Endothelial cell of umbilical vein (primary cell): Measurements from ENCODE around the gene PLPP3. TPM values are rescaled to one million over a fixed set of nuclear protein-coding genes. Genes with fewer than 3 reads are reported as not detected.
A peak's percentile ranks its signal among the peaks of the same experiment; 100 is the strongest.

Source experiments
- BruUV-seq: library from RNA; stranded (reverse); fragments of 400-500 nt; replicated peaks from 2 replicates; lab custom pipeline; 2021; lab: Mats Ljungman, UMichigan
- CTCF ChIA-PET: fragments of 300-600, 350-600 bp; sonication (Branson Sonifier 250); formaldehyde crosslinking; loops from one replicate; lab custom pipeline; 2021; ENCODE audit warnings: antibody characterized with exemption, inconsistent platforms; lab: Charles Lee
- POLR2A ChIA-PET: fragments of 300-600, 350-600 bp; sonication (Branson Sonifier 250); formaldehyde crosslinking; loops from one replicate; lab custom pipeline; 2021; ENCODE audit warnings: antibody characterized with exemption, inconsistent platforms; lab: Charles Lee
- DNase-seq: peaks from one replicate; pipeline ENCODE4 v3.0.0-alpha.2; 2011; ENCODE audit warnings: low read depth, low spot score
- FAIRE-seq: peaks from 2 replicates; lab custom pipeline; 2011; peaks lifted over from hg19 to GRCh38; lab: Jason Lieb, UNC
- H2AFZ ChIP-seq: 2 replicates; pipeline ENCODE4 v1.6.0; 2012; ENCODE audit warnings: low read depth, low read length, control low read depth, inconsistent platforms
- H3K27ac ChIP-seq: 2 replicates; pipeline ENCODE4 v1.5.1; 2011; ENCODE audit warnings: low read depth, mild to moderate bottlenecking, control low read depth, low read length, moderate library complexity; ENCODE audit not compliant: insufficient read depth
- H3K27me3 ChIP-seq, 2 experiments: 2 replicates each; pipeline versions ENCODE4 v1.6.0 to v1.6.1; 2011; ENCODE audit warnings: low read length in 2 of 2, mixed read lengths in 1 of 2; ENCODE audit not compliant: control insufficient read depth in 2 of 2, insufficient read depth in 2 of 2
- H3K36me3 ChIP-seq, 2 experiments: 2 replicates in 1 of 2; 3 replicates in 1 of 2; pipeline ENCODE4 v1.5.1; 2011; ENCODE audit warnings: low read length in 2 of 2, mild to moderate bottlenecking in 1 of 2, moderate library complexity in 1 of 2; ENCODE audit not compliant: control insufficient read depth in 2 of 2, insufficient read depth in 2 of 2; ENCODE audit errors: extremely low read depth in 1 of 2
- H3K4me1 ChIP-seq: 3 replicates; pipeline ENCODE4 v1.5.1; 2011; ENCODE audit warnings: mild to moderate bottlenecking, low read length; ENCODE audit not compliant: control insufficient read depth, insufficient read depth; ENCODE audit errors: extremely low read depth
- H3K4me2 ChIP-seq: 2 replicates; pipeline ENCODE4 v1.6.1; 2011; ENCODE audit warnings: low read length, control low read depth, mixed read lengths; ENCODE audit not compliant: insufficient read depth
- H3K4me3 ChIP-seq, 3 experiments: fragments of 200-600 bp in 1 of 3; sonication (generic), shearing (Covaris generic) in 1 of 3; replicated peaks in 1 of 3; 2 replicates each; pipeline ENCODE4 v1.5.1; 2011 to 2016; ENCODE audit warnings: control low read depth in 3 of 3, low read length in 3 of 3, mild to moderate bottlenecking in 2 of 3, inconsistent platforms in 1 of 3, low read depth in 1 of 3, moderate library complexity in 1 of 3; ENCODE audit not compliant: insufficient read depth in 1 of 3
- H3K79me2 ChIP-seq: 2 replicates; pipeline ENCODE4 v1.6.0; 2012; ENCODE audit warnings: low read length, inconsistent platforms; ENCODE audit not compliant: control insufficient read depth, insufficient read depth
- H3K9ac ChIP-seq: replicated peaks from 2 replicates; pipeline ENCODE3; 2011; ENCODE audit warnings: low read length, control low read depth; ENCODE audit not compliant: insufficient read depth; ENCODE audit errors: extremely low read depth
- H3K9me1 ChIP-seq: replicated peaks from 3 replicates; pipeline ENCODE4 v1.6.0; 2011; ENCODE audit warnings: mild to moderate bottlenecking, low read length; ENCODE audit not compliant: control insufficient read depth, insufficient read depth; ENCODE audit errors: extremely low read depth
- H3K9me3 ChIP-seq: replicated peaks from 2 replicates; pipeline ENCODE4 v1.5.1; 2012; ENCODE audit warnings: low read length, inconsistent platforms; ENCODE audit not compliant: control insufficient read depth, insufficient read depth
- H4K20me1 ChIP-seq: replicated peaks from 2 replicates; pipeline ENCODE3; 2011; ENCODE audit warnings: mild to moderate bottlenecking, low read length; ENCODE audit not compliant: control insufficient read depth, insufficient read depth; ENCODE audit errors: extremely low read depth
- EZH2 ChIP-seq: IDR thresholded peaks from 2 replicates; pipeline ENCODE4 v1.6.1; 2012; ENCODE audit warnings: borderline replicate concordance, low read depth, mild to moderate bottlenecking, moderate library complexity, low read length, inconsistent platforms; ENCODE audit not compliant: severe bottlenecking
- FOS ChIP-seq: IDR thresholded peaks from 2 replicates; pipeline ENCODE4 v1.6.1; 2011; ENCODE audit warnings: mild to moderate bottlenecking, low read length, moderate library complexity, borderline replicate concordance; ENCODE audit not compliant: insufficient read depth
- GATA2 ChIP-seq: IDR thresholded peaks from 2 replicates; pipeline ENCODE4 v1.7.0; 2011; ENCODE audit warnings: low read depth, mild to moderate bottlenecking, moderate library complexity, mixed read lengths, low read length; ENCODE audit not compliant: insufficient read length, insufficient read depth
- JUN ChIP-seq: IDR thresholded peaks from 2 replicates; pipeline ENCODE4 v1.6.1; 2011; ENCODE audit warnings: borderline replicate concordance, low read depth; ENCODE audit not compliant: insufficient read length, insufficient read depth
- MAX ChIP-seq: IDR thresholded peaks from 2 replicates; pipeline ENCODE4 v1.6.1; 2011; ENCODE audit not compliant: insufficient read depth, insufficient read length
- MYC ChIP-seq: IDR thresholded peaks from one replicate; pipeline ENCODE4 v1.6.1; 2011; ENCODE audit warnings: mild to moderate bottlenecking, low read depth, low read length
- POLR2A ChIP-seq: IDR thresholded peaks from 2 replicates; pipeline ENCODE4 v1.6.1; 2012; ENCODE audit warnings: low read depth, mild to moderate bottlenecking, control low read depth, low read length
- POLR2AphosphoS5 ChIP-seq: IDR thresholded peaks from 2 replicates; pipeline ENCODE4 v1.6.1; 2012; ENCODE audit warnings: low read depth, mild to moderate bottlenecking, control low read depth, low read length, moderate library complexity; ENCODE audit not compliant: insufficient read depth
- dilution Hi-C: fragments of 300-500 bp; cut with MboI; formaldehyde crosslinking; loops from one replicate; pipeline ENCODE4 v1.15.0; 2019; ENCODE audit warnings: low sequenced_read_pairs; ENCODE audit not compliant: extremely low pct_ligation_motif_present
- intact Hi-C: fragments of 100-400 bp; cut with micrococcal nuclease; formaldehyde crosslinking; loops from one replicate; pipeline ENCODE4 v1.10.0; 2022
- polyA plus RNA-seq, 4 experiments: library from polyadenylated mRNA; depleted of rRNA in 3 of 4; stranded (reverse) in 3 of 4; unstranded in 1 of 4; fragments of >200 nt; gene quantifications; 2 replicates each; pipeline versions ENCODE4 v1.2.1 to v1.2.3, GENCODE V29; 2011 to 2012; ENCODE audit warnings: missing spikeins in 1 of 4
- total RNA-seq: library from RNA; stranded (reverse); gene quantifications from 2 replicates; pipeline ENCODE4 v1.2.3, GENCODE V29; 2021
- TF ChIP-seq, protein P1 (sequence below), 2 donors: IDR thresholded peaks; 1 replicate in 1 of 2; 2 replicates in 1 of 2; pipeline ENCODE4 v1.5.1; 2011; ENCODE audit warnings: low read length in 2 of 2, mild to moderate bottlenecking in 2 of 2, moderate library complexity in 2 of 2, control low read depth in 1 of 2, inconsistent platforms in 1 of 2, low read depth in 1 of 2; ENCODE audit not compliant: insufficient read depth in 1 of 2; ENCODE audit errors: extremely low read depth in 1 of 2

Gene PLPP3
- total and polyA plus RNA-seq, 2 donors (not counting 3 experiments of a cell fraction or from before 2014, with no cell fraction given): 11.3 to 14.1 TPM

- no peaks in the 10 kb centered on the region for H3K27me3 ChIP-seq
- H3K4me2 ChIP-seq: no peak overlapping the region
- no peak overlapping the region for H3K27ac ChIP-seq
- TF ChIP-seq, protein P1, sequence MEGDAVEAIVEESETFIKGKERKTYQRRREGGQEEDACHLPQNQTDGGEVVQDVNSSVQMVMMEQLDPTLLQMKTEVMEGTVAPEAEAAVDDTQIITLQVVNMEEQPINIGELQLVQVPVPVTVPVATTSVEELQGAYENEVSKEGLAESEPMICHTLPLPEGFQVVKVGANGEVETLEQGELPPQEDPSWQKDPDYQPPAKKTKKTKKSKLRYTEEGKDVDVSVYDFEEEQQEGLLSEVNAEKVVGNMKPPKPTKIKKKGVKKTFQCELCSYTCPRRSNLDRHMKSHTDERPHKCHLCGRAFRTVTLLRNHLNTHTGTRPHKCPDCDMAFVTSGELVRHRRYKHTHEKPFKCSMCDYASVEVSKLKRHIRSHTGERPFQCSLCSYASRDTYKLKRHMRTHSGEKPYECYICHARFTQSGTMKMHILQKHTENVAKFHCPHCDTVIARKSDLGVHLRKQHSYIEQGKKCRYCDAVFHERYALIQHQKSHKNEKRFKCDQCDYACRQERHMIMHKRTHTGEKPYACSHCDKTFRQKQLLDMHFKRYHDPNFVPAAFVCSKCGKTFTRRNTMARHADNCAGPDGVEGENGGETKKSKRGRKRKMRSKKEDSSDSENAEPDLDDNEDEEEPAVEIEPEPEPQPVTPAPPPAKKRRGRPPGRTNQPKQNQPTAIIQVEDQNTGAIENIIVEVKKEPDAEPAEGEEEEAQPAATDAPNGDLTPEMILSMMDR (IDR thresholded peaks at IDR 0.05; ENCODE audit: extremely low read depth in 1 of 2, insufficient read depth in 1 of 2, low read depth in 1 of 2, low read length in 2 of 2): no peak
- TF ChIP-seq FOS (no peak), GATA2 (no peak), POLR2AphosphoS5 (no peak), MAX (no peak), JUN (no peak), POLR2A (no peak), MYC (no peak), EZH2 (no peak)
- intact Hi-C loops (loop anchor here (5.0 kb wide), 1 partner anchor 67 kb away; the partner anchor contains the start of gene PLPP3), dilution Hi-C loops (no loop called here)
- no peak overlapping the region for H3K4me3 ChIP-seq
- H2AFZ ChIP-seq: no peak overlapping the region
- H3K9me1 ChIP-seq: no peaks in the 10 kb centered on the region
- no peak for DNase-seq
- H3K9me3 ChIP-seq: no peaks in the 10 kb centered on the region
- peaks cover 25% of the 10 kb centered on the region for H3K4me1 ChIP-seq
- no TSS peak for BruUV-seq
- POLR2A ChIA-PET: no interaction called here
- CTCF ChIA-PET: interaction anchor here (1.1 to 1.6 kb wide), 2 partner anchors 10 to 25 kb away, joined by 3 to 6 read pairs; no protein-coding TSS in a partner anchor
- H3K79me2 ChIP-seq: no peaks in the 10 kb centered on the region
- FAIRE-seq: peak; percentile 33
- no peaks in the 10 kb centered on the region for H4K20me1 ChIP-seq
- H3K9ac ChIP-seq: no peak overlapping the region
- H3K36me3 ChIP-seq: peaks cover 0 to 18% of the 10 kb centered on the region in 2 experiments
Observed at GRCh38 chr1:56509713-56510641, 69.4 kb downstream of the PLPP3 start.
